Fibroblast of lung (primary cell): ENCODE measurements around the gene GALNT18. TPM values are rescaled to one million over a fixed set of nuclear protein-coding genes. Genes with fewer than 3 reads are reported as not detected.

Source experiments
- DNase-seq, 2 donors: peaks; one replicate each; pipeline versions ENCODE4 v3.0.0 to v3.0.0-alpha.2; 2010; ENCODE audit warnings: low read depth in 2 of 2
- H2AFZ ChIP-seq: 2 replicates; pipeline ENCODE4 v1.5.1; 2012; ENCODE audit warnings: low read length, control low read depth, inconsistent platforms
- H3K27ac ChIP-seq: 2 replicates; pipeline ENCODE4 v1.5.1; 2011; ENCODE audit warnings: low read length, control low read depth; ENCODE audit not compliant: insufficient read depth
- H3K27me3 ChIP-seq: 2 replicates; pipeline ENCODE4 v1.5.1; 2011; ENCODE audit warnings: mild to moderate bottlenecking, low read length; ENCODE audit not compliant: control insufficient read depth, insufficient read depth
- H3K36me3 ChIP-seq: 2 replicates; pipeline ENCODE4 v1.5.1; 2011; ENCODE audit warnings: low read length; ENCODE audit not compliant: control insufficient read depth, insufficient read depth
- H3K4me1 ChIP-seq: 2 replicates; pipeline ENCODE4 v1.5.1; 2011; ENCODE audit warnings: low read length; ENCODE audit not compliant: control insufficient read depth, insufficient read depth; ENCODE audit errors: extremely low read depth
- H3K4me2 ChIP-seq: 2 replicates; pipeline ENCODE4 v1.5.1; 2011; ENCODE audit warnings: low read length, control low read depth; ENCODE audit not compliant: insufficient read depth; ENCODE audit errors: extremely low read depth
- H3K4me3 ChIP-seq, 4 experiments: fragments of 200-600 bp in 1 of 4; sonication (generic) in 1 of 4; replicated peaks in 1 of 4; 2 replicates each; pipeline ENCODE4 v1.5.1; 2011 to 2016; ENCODE audit warnings: low read length in 4 of 4, low read depth in 3 of 4, mild to moderate bottlenecking in 3 of 4, control low read depth in 2 of 4, inconsistent platforms in 1 of 4, mixed read lengths in 1 of 4; ENCODE audit not compliant: insufficient read depth in 1 of 4; ENCODE audit errors: control extremely low read depth in 1 of 4
- H3K79me2 ChIP-seq: 2 replicates; pipeline ENCODE4 v1.5.1; 2012; ENCODE audit warnings: mild to moderate bottlenecking, low read length, inconsistent platforms; ENCODE audit not compliant: control insufficient read depth, insufficient read depth
- H3K9ac ChIP-seq: 2 replicates; pipeline ENCODE4 v1.5.1; 2011; ENCODE audit warnings: mild to moderate bottlenecking, low read length, control low read depth; ENCODE audit not compliant: insufficient read depth
- H3K9me3 ChIP-seq: 2 replicates; pipeline ENCODE4 v1.5.1; 2012; ENCODE audit warnings: low read depth, low read length; ENCODE audit not compliant: control insufficient read depth, insufficient read depth
- H4K20me1 ChIP-seq: 2 replicates; pipeline ENCODE4 v1.5.1; 2011; ENCODE audit warnings: low read length; ENCODE audit not compliant: control insufficient read depth, insufficient read depth; ENCODE audit errors: extremely low read depth
- CTCF ChIP-seq, 2 donors: IDR thresholded peaks in 1 of 2; conservative IDR thresholded peaks in 1 of 2; 1 replicate in 1 of 2; 2 replicates in 1 of 2; pipeline ENCODE4 v1.5.1; 2011 to 2012; ENCODE audit warnings: low read length in 2 of 2, control low read depth in 1 of 2, inconsistent platforms in 1 of 2, low read depth in 1 of 2, mild to moderate bottlenecking in 1 of 2
- EZH2 ChIP-seq: IDR thresholded peaks from 2 replicates; pipeline ENCODE4 v1.5.1; 2012; ENCODE audit warnings: low read length, control low read depth, mild to moderate bottlenecking; ENCODE audit errors: missing control alignments
- polyA plus RNA-seq, 2 donors: library from polyadenylated mRNA; depleted of rRNA in 1 of 2; stranded (reverse) in 1 of 2; unstranded in 1 of 2; fragments of >200 nt; gene quantifications; 2 replicates each; pipeline ENCODE4 v1.2.1, GENCODE V29; 2011 to 2012; ENCODE audit warnings: missing spikeins in 1 of 2
- total RNA-seq: library from RNA; depleted of rRNA; stranded (reverse); fragments of >200 nt; gene quantifications from 2 replicates; pipeline ENCODE4 v1.2.1, GENCODE V29; 2014

The GALNT18 gene
- total and polyA plus RNA-seq, 2 donors (not counting 1 experiment from before 2014, with no cell fraction given) = 0.50 to 19.3 TPM

GRCh38 chr11:11247086-11247485 is 374.7 kb downstream of the GALNT18 start:
- H2AFZ ChIP-seq = no peak overlapping the region
- H3K4me2 ChIP-seq = no peak overlapping the region
- H3K4me1 ChIP-seq = no peaks in the 10 kb centered on the region
- H3K9me3 ChIP-seq = no peaks in the 10 kb centered on the region
- H3K36me3 ChIP-seq = no peaks in the 10 kb centered on the region
- peaks cover 3% of the 10 kb centered on the region for H3K27me3 ChIP-seq
- H3K79me2 ChIP-seq = no peaks in the 10 kb centered on the region
- H3K9ac ChIP-seq = no peak overlapping the region
- no peak for TF ChIP-seq EZH2
- TF ChIP-seq CTCF (conservative IDR thresholded peaks at IDR 0.05 in 1 of 2, IDR thresholded peaks at IDR 0.05 in 1 of 2; ENCODE audit: low read depth in 1 of 2, low read length in 2 of 2) = no peak
- no peak overlapping the region for H3K27ac ChIP-seq
- DNase-seq = no peak
- no peaks in the 10 kb centered on the region for H4K20me1 ChIP-seq
- no peak overlapping the region for H3K4me3 ChIP-seq

- Histone ChIP-seq H3K36me3 (no peaks in the 10 kb centered on the region), H3K27ac (no peak overlapping the region), H3K79me2 (no peaks in the 10 kb centered on the region), H4K20me1 (no peaks in the 10 kb centered on the region), H3K4me1 (no peaks in the 10 kb centered on the region), H3K27me3 (peaks cover 3% of the 10 kb centered on the region), H3K9me3 (no peaks in the 10 kb centered on the region), H3K4me3 (no peak overlapping the region), H2AFZ (no peak overlapping the region), H3K9ac (no peak overlapping the region), H3K4me2 (no peak overlapping the region)
- no peak for TF ChIP-seq EZH2
- TF ChIP-seq CTCF (conservative IDR thresholded peaks at IDR 0.05 in 1 of 2, IDR thresholded peaks at IDR 0.05 in 1 of 2; ENCODE audit: low read depth in 1 of 2, low read length in 2 of 2) = no peak
- DNase-seq = no peak
Observed at GRCh38 chr11:11246166-11246565, 375.6 kb downstream of the GALNT18 start.

- no peak overlapping the region for H3K4me2 ChIP-seq
- H4K20me1 ChIP-seq = no peaks in the 10 kb centered on the region
- H3K4me1 ChIP-seq = no peaks in the 10 kb centered on the region
- no peak overlapping the region for H3K9ac ChIP-seq
- no peak overlapping the region for H2AFZ ChIP-seq
- TF ChIP-seq CTCF (conservative IDR thresholded peaks at IDR 0.05 in 1 of 2, IDR thresholded peaks at IDR 0.05 in 1 of 2; ENCODE audit: low read depth in 1 of 2, low read length in 2 of 2) (no peak), EZH2 (no peak)
- H3K9me3 ChIP-seq = no peaks in the 10 kb centered on the region
- H3K27me3 ChIP-seq = peaks cover under 1% of the 10 kb centered on the region
- no peak overlapping the region for H3K27ac ChIP-seq
- DNase-seq = no peak
- no peaks in the 10 kb centered on the region for H3K79me2 ChIP-seq
- H3K36me3 ChIP-seq = no peaks in the 10 kb centered on the region
- no peak overlapping the region for H3K4me3 ChIP-seq
Observed at GRCh38 chr11:11245453-11245852, 376.4 kb downstream of the GALNT18 start.
